ENCODE data around the gene TRAK2.

GRCh38 chr2:201444746-201445465 is 6.4 kb downstream of the TRAK2 start:
- TF ChIP-seq CTCF (IDR thresholded peaks at IDR 0.05 in 2 of 3, conservative IDR thresholded peaks at IDR 0.05 in 1 of 3; ENCODE audit: borderline replicate concordance in 1 of 3, insufficient read depth in 1 of 3, low read depth in 2 of 3, low read length in 2 of 3) (no peak), EGR1 (IDR thresholded peaks at IDR 0.05; ENCODE audit: low read depth) (no peak), REST (IDR thresholded peaks at IDR 0.05; ENCODE audit: low read depth) (no peak), SIN3A (IDR thresholded peaks at IDR 0.05; ENCODE audit: low read depth) (no peak)
